Kidney (tissue), 14 donors: ENCODE measurements around the gene C1orf141. TPM values are rescaled to one million over a fixed set of nuclear protein-coding genes. Genes with fewer than 3 reads are reported as not detected.

Experiments
- DNase-seq, 5 donors: peaks; one replicate each; pipeline ENCODE4 v3.0.0-alpha.2; 2013 to 2020
- FAIRE-seq: peaks from 2 replicates; lab custom pipeline; 2012; peaks lifted over from hg19 to GRCh38; lab: Jason Lieb, UNC
- H3K27ac ChIP-seq, 2 donors: one replicate each; pipeline ENCODE4 v1.7.0; 2013; ENCODE audit warnings: low read depth in 2 of 2, low read length in 2 of 2, inconsistent platforms in 1 of 2
- H3K27me3 ChIP-seq: one replicate; pipeline ENCODE4 v1.7.1; 2013; ENCODE audit warnings: low read length, inconsistent platforms; ENCODE audit not compliant: control insufficient read depth, insufficient read depth
- H3K36me3 ChIP-seq, 3 donors: one replicate each; pipeline versions ENCODE4 v1.7.0 to v1.7.1; 2013; ENCODE audit warnings: low read length in 3 of 3, control low read depth in 1 of 3, inconsistent platforms in 1 of 3; ENCODE audit not compliant: insufficient read depth in 3 of 3, control insufficient read depth in 2 of 3
- H3K4me1 ChIP-seq, 3 donors: one replicate each; pipeline versions ENCODE4 v1.7.0 to v1.7.1; 2013; ENCODE audit warnings: low read length in 3 of 3, inconsistent platforms in 1 of 3, low read depth in 1 of 3; ENCODE audit not compliant: control insufficient read depth in 2 of 3, insufficient read depth in 2 of 3
- H3K4me3 ChIP-seq, 3 donors: one replicate each; pipeline versions ENCODE4 v1.7.0 to v1.8.1; 2013; ENCODE audit warnings: low read length in 3 of 3, control low read depth in 1 of 3, inconsistent platforms in 1 of 3
- H3K9ac ChIP-seq, 3 donors: one replicate each; pipeline versions ENCODE4 v1.7.0 to v1.7.1; 2013; ENCODE audit warnings: low read length in 3 of 3, control low read depth in 1 of 3, inconsistent platforms in 1 of 3
- H3K9me3 ChIP-seq, 3 donors: one replicate each; pipeline versions ENCODE4 v1.7.0 to v1.7.1; 2013; ENCODE audit warnings: low read length in 3 of 3, control low read depth in 1 of 3, inconsistent platforms in 1 of 3; ENCODE audit not compliant: control insufficient read depth in 2 of 3, insufficient read depth in 1 of 3
- CTCF ChIP-seq: IDR thresholded peaks from 3 replicates; pipeline ENCODE4 v1.5.1; 2012; ENCODE audit warnings: mild to moderate bottlenecking, moderate library complexity, borderline replicate concordance; ENCODE audit not compliant: insufficient read depth; ENCODE audit errors: extremely low read depth
- intact Hi-C: fragments of 100-400 bp; cut with DNase I; formaldehyde crosslinking; loops from one replicate; pipeline ENCODE4 v1.11.1; 2022
- polyA plus RNA-seq: library from polyadenylated mRNA; stranded (reverse); fragments of 350-450 nt; fragmentation: Illumina TruSeq; extraction: RNeasy Lipid Tissue Mini Kit (QIAGEN cat#74804); gene quantifications from one replicate; pipeline ENCODE4 v1.2.3, GENCODE V29; 2014; ENCODE audit warnings: low read depth, low replicate concordance; ENCODE audit not compliant: insufficient read depth
- total RNA-seq: library from RNA; stranded (reverse); fragmentation: NEBNext Ultra II Directional; extraction: Animal tissue kit (Norgen Biotek cat#: 25700); gene quantifications from one replicate; pipeline ENCODE4 v1.2.1, GENCODE V29; 2021
- donor health status: control.
- donor health status: control.
- donor health status: control.
- donor health status: control.
- donor health status: control.
- donor health status: DM: yes; HTN: yes; CAD: no.
- donor health status: Normal renal cell carcinoma (clear cell type).

C1orf141 gene
- total and polyA plus RNA-seq, 2 donors from 2014 or later, result not detected

- intact Hi-C loops, result no loop called here
- H3K27ac ChIP-seq, result no peak overlapping the region
Observed at GRCh38 chr1:67162954-67163353, 28.2 kb upstream of the C1orf141 start.

DNA sequence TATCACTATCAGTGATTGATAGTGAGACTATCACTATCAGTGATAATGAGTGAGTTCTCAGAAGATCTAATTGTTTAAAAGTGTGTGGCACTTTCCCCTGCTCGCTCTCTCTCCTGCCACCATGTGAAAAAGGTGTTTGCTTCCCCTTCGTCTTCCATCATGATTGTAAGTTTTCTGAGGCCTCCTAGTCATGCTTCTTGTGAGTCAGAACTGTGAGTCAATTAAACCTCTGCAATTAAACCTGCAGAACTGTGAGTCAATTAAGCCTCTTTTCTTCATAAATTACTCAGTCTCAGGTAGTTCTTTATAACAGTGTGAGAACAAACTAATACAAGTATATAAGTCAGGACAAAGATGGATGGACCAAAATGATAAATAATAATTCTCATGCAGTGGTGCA lies 24.5 kb upstream of the C1orf141 start:
- no peaks in the 10 kb centered on the region for H3K9me3 ChIP-seq
- H3K36me3 ChIP-seq, result no peaks in the 10 kb centered on the region
- DNase-seq, result no peak
- FAIRE-seq, result no peak
- H3K4me1 ChIP-seq, result no peaks in the 10 kb centered on the region
- TF ChIP-seq CTCF, result no peak
- intact Hi-C loops, result no loop called here
- no peaks in the 10 kb centered on the region for H3K27me3 ChIP-seq
- no peak overlapping the region for H3K9ac ChIP-seq
- no peak overlapping the region for H3K4me3 ChIP-seq
- no peak overlapping the region for H3K27ac ChIP-seq

More at GRCh38 chr1:67162954-67163353, 28.2 kb upstream of the C1orf141 start:
- no peaks in the 10 kb centered on the region for H3K36me3 ChIP-seq
- H3K4me1 ChIP-seq, result no peaks in the 10 kb centered on the region
- H3K27me3 ChIP-seq, result no peaks in the 10 kb centered on the region
- H3K9me3 ChIP-seq, result no peaks in the 10 kb centered on the region
- DNase-seq (no peak), FAIRE-seq (no peak)
- H3K4me3 ChIP-seq, result no peak overlapping the region
- no peak for TF ChIP-seq CTCF
- H3K9ac ChIP-seq, result no peak overlapping the region

GRCh38 chr1:67158401-67158800 lies 23.6 kb upstream of the C1orf141 start:
- Histone ChIP-seq H3K9ac (no peak overlapping the region), H3K4me1 (no peaks in the 10 kb centered on the region), H3K27me3 (no peaks in the 10 kb centered on the region), H3K4me3 (no peak overlapping the region), H3K27ac (no peak overlapping the region), H3K9me3 (no peaks in the 10 kb centered on the region), H3K36me3 (no peaks in the 10 kb centered on the region)
- FAIRE-seq, result no peak
- intact Hi-C loops, result no loop called here
- TF ChIP-seq CTCF, result no peak
- DNase-seq, result no peak

GRCh38 chr1:67150931-67151330 lies 16.2 kb upstream of the C1orf141 start:
- no peaks in the 10 kb centered on the region for H3K36me3 ChIP-seq
- intact Hi-C loops, result no loop called here
- FAIRE-seq, result no peak
- DNase-seq, result no peak
- H3K27ac ChIP-seq, result no peak overlapping the region
- H3K27me3 ChIP-seq, result no peaks in the 10 kb centered on the region
- peaks cover 0 to 7% (median 4%) of the 10 kb centered on the region in 3 donors for H3K4me1 ChIP-seq
- H3K9me3 ChIP-seq, result no peaks in the 10 kb centered on the region
- no peak overlapping the region for H3K9ac ChIP-seq
- TF ChIP-seq CTCF, result no peak
- no peak overlapping the region for H3K4me3 ChIP-seq
